Subcutaneous adipose tissue (tissue), 4 donors: ENCODE results near the gene LDB2. TPM values are rescaled to one million over a fixed set of nuclear protein-coding genes. Genes with fewer than 3 reads are reported as not detected.

Experiments used
- CTCF ChIP-seq: fragments of 450-650 bp; IDR thresholded peaks from one replicate; pipeline ENCODE4 v1.5.1; 2016; ENCODE audit warnings: low read depth, mild to moderate bottlenecking, control low read depth, antibody characterized with exemption, moderate library complexity
- total RNA-seq, 4 donors: library from RNA; depleted of rRNA; stranded (reverse); fragments of >200 nt; gene quantifications; one replicate each; pipeline ENCODE4 v1.1.0, GENCODE V29; 2016

The LDB2 gene
- total RNA-seq, 4 donors from 2014 or later = 19.0 to 122 (median 42.6) TPM

DNA sequence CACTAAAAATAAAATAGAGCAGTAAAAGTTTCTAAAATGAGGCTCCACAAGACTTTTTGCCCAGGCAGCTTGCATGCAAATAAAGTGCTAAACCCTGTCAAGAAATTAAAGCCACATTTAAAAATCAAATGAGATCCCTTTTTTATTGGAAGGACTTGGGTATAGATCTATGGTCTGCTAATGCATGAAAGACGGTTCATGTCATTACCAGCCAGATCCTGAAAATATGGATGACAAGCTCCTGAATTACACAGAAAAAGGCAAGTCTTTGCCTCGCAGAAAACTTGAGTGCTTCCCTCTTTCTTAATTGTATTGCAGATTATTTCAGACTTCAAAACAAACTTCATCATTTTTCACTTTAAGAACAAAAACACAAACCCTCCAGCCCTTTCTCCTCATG lies 169.6 kb downstream of the LDB2 start:
- no peak for TF ChIP-seq CTCF

DNA sequence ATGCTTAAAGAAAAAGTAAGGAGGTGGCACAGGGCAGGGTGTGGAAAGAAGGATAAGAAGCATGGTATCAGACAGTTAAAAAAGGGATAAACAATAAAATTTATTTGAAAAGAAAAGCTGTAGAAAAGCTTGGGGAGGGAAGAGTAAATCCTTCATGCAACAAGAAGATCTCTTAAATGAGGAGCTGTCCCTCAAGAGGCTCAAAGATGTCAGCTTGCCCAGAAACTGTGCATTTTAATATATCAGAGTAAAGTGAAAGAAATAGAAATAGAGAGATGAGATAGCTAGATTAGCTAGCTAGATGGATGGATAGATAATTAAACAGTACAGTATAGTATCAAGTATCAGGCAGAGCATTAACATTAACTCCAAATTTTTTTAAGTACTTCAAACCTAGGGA lies 170.3 kb downstream of the LDB2 start:
- no peak for TF ChIP-seq CTCF

- TF ChIP-seq CTCF = no peak
These were observed 171.2 kb downstream of the LDB2 start for GRCh38 chr4:16727218-16727617.

GRCh38 chr4:16726368-16727050 lies 171.9 kb downstream of the LDB2 start:
- TF ChIP-seq CTCF = no peak

- no peak for TF ChIP-seq CTCF
These were observed 173.2 kb downstream of the LDB2 start for GRCh38 chr4:16725252-16725651.

DNA sequence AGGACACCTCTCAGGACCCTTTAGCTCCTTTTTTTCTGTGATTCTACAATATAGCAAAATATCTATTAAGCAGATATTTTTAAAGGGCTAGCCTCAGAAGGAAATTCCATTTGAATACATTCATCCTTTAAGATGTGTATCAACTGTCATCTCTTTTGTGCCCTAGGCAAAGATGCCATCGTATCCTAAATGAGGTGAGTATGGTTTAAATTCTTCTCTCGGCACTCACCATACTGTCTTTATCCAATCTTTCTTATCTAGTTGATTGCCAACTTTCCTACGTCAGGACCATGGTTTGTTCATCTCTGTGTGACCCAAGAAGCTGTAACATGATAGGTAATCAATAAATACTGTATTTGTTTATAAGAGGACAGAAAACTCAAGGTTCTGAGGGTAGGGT lies 176.0 kb downstream of the LDB2 start:
- TF ChIP-seq CTCF = no peak

DNA sequence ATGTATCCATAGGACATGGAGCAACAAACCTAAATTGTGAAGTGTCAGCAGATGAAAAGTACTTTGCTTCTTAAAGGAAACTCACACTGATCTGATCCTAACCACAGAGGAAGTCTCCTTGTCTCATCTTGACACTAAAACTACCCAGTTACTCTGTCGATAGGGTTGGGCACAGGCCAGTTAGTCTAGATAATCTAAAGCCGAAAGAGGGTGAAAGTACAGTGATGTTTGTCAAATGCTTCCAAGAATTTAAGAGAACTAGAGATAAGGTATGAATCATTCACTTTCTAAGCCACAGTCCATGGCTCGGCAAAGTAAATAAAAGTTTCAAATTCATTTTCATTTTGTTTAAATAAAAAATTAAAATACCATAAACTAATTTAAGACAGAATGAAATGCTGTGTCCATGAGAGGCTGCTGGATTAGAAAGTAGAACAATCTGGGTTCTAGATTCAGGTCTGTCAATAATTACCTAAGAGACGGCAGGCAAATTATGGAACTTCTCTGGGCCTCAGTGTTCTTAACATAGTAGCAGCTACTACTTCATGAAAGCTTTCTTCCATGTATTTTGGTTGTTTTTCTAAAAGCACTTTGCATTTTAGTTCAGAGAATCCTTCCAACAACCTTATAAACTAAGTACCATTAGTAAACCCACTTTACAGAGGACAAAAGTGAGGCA lies 176.7 kb downstream of the LDB2 start:
- TF ChIP-seq CTCF = no peak
